GM20431 (cell line): ENCODE measurements around the gene NEIL3.
"Not testable (repeated sequence)": the region's sequence is repeated elsewhere in the genome, so short reads cannot be mapped to it uniquely, and the experiment has no call there.

Experiments
- in situ Hi-C: fragments of 300-500 bp; cut with MseI, MboI; formaldehyde crosslinking; loops from one replicate; pipeline ENCODE4 v1.15.0; 2020; ENCODE audit warnings: low sequenced_read_pairs; ENCODE audit not compliant: unreplicated experiment

NEIL3 gene

GRCh38 chr4:177301126-177301639 is 8.5 kb upstream of the NEIL3 start:
- in situ Hi-C loops = no loop called here

GRCh38 chr4:177302371-177303100 is 7.1 kb upstream of the NEIL3 start:
- in situ Hi-C loops = no loop called here

GRCh38 chr4:177304094-177304493 is 5.6 kb upstream of the NEIL3 start:
- in situ Hi-C loops = no loop called here

GRCh38 chr4:177304864-177305263 is 4.8 kb upstream of the NEIL3 start:
- in situ Hi-C loops = not testable (repeated sequence)

- in situ Hi-C loops = no loop called here
Observed at GRCh38 chr4:177308125-177308524, 1.5 kb upstream of the NEIL3 start.

GRCh38 chr4:177308847-177309521 is 690 bp upstream of the NEIL3 start:
- in situ Hi-C loops = no loop called here

GRCh38 chr4:177311589-177311988 is 1.9 kb downstream of the NEIL3 start:
- in situ Hi-C loops = no loop called here

GRCh38 chr4:177313263-177313662 is 3.6 kb downstream of the NEIL3 start:
- in situ Hi-C loops = no loop called here

- in situ Hi-C loops = no loop called here
Observed at GRCh38 chr4:177315767-177316464, 6.2 kb downstream of the NEIL3 start.

GRCh38 chr4:177320721-177321120 is 11.0 kb downstream of the NEIL3 start:
- in situ Hi-C loops = no loop called here

- in situ Hi-C loops = no loop called here
Observed at GRCh38 chr4:177321647-177322046, 12.0 kb downstream of the NEIL3 start.

- in situ Hi-C loops = no loop called here
Observed at GRCh38 chr4:177322266-177322665, 12.6 kb downstream of the NEIL3 start.

- in situ Hi-C loops = no loop called here
Observed at GRCh38 chr4:177322881-177323280, 13.2 kb downstream of the NEIL3 start.

GRCh38 chr4:177323416-177323815 is 13.7 kb downstream of the NEIL3 start:
- in situ Hi-C loops = no loop called here

GRCh38 chr4:177332119-177332518 is 22.4 kb downstream of the NEIL3 start:
- in situ Hi-C loops = no loop called here

- in situ Hi-C loops = no loop called here
Observed at GRCh38 chr4:177339477-177340374, 30.1 kb downstream of the NEIL3 start.

- in situ Hi-C loops = no loop called here
Observed at GRCh38 chr4:177348348-177348747, 38.7 kb downstream of the NEIL3 start.

- in situ Hi-C loops = no loop called here
Observed at GRCh38 chr4:177349191-177349590, 39.5 kb downstream of the NEIL3 start.

GRCh38 chr4:177351622-177352244 is 42.1 kb downstream of the NEIL3 start:
- in situ Hi-C loops = no loop called here

GRCh38 chr4:177356206-177356605 is 46.5 kb downstream of the NEIL3 start:
- in situ Hi-C loops = no loop called here
